ENCODE results near the gene TSPAN14. TPM values are rescaled to one million over a fixed set of nuclear protein-coding genes. Genes with fewer than 3 reads are reported as not detected.

TSPAN14 gene
- total and polyA plus RNA-seq, 2 donors (not counting 1 experiment from before 2014, with no cell fraction given), result 12.1 to 50.0 TPM

DNA sequence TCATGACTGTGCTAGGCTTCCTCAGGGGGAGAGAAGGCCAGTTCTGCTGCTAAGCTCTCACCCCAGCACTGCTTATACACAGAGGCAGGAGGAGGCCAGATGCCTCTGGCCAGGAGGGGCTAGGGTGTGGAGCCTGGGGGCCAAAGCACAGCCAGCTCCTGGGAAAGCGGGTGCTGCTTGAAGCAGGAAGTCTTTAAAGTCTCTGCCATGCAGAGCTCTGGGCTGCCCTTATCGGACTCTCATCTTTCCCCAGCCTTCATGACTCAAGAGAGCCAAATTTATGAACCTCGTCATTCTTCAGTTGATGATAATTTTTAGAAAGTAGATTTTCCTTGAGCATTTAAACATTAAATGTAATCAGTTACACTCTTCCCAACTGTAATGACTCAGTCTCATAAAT, 11.2 kb upstream of the TSPAN14 start:
- Histone ChIP-seq H3K36me3 (ENCODE audit: control insufficient read depth, insufficient read depth, low read length) (no peaks in the 10 kb centered on the region), H3K27ac (ENCODE audit: insufficient read depth, low read length) (no peak overlapping the region), H3K9ac (ENCODE audit: insufficient read depth, low read length) (no peak overlapping the region), H3K9me3 (ENCODE audit: control insufficient read depth, insufficient read depth, low read depth, low read length) (no peaks in the 10 kb centered on the region), H2AFZ (ENCODE audit: low read length) (no peak overlapping the region), H3K27me3 (ENCODE audit: control insufficient read depth, insufficient read depth, low read length) (peaks cover 9% of the 10 kb centered on the region), H3K4me1 (ENCODE audit: control insufficient read depth, extremely low read depth, insufficient read depth, low read length) (peaks cover 2% of the 10 kb centered on the region), H3K4me2 (ENCODE audit: extremely low read depth, insufficient read depth, low read length) (no peak overlapping the region), H4K20me1 (ENCODE audit: control insufficient read depth, extremely low read depth, insufficient read depth, low read length) (no peaks in the 10 kb centered on the region), H3K79me2 (ENCODE audit: control insufficient read depth, insufficient read depth, low read length) (no peaks in the 10 kb centered on the region), H3K4me3 (replicated peaks in 1 of 4; ENCODE audit: control extremely low read depth in 1 of 4, insufficient read depth in 1 of 4, low read depth in 3 of 4, low read length in 4 of 4) (no peak overlapping the region)
- DNase-seq (ENCODE audit: low read depth in 2 of 2), result no peak
- no peak for TF ChIP-seq EZH2 (IDR thresholded peaks at IDR 0.05; ENCODE audit: low read length, missing control alignments)
- TF ChIP-seq, protein P1, sequence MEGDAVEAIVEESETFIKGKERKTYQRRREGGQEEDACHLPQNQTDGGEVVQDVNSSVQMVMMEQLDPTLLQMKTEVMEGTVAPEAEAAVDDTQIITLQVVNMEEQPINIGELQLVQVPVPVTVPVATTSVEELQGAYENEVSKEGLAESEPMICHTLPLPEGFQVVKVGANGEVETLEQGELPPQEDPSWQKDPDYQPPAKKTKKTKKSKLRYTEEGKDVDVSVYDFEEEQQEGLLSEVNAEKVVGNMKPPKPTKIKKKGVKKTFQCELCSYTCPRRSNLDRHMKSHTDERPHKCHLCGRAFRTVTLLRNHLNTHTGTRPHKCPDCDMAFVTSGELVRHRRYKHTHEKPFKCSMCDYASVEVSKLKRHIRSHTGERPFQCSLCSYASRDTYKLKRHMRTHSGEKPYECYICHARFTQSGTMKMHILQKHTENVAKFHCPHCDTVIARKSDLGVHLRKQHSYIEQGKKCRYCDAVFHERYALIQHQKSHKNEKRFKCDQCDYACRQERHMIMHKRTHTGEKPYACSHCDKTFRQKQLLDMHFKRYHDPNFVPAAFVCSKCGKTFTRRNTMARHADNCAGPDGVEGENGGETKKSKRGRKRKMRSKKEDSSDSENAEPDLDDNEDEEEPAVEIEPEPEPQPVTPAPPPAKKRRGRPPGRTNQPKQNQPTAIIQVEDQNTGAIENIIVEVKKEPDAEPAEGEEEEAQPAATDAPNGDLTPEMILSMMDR (conservative IDR thresholded peaks at IDR 0.05 in 1 of 2, IDR thresholded peaks at IDR 0.05 in 1 of 2; ENCODE audit: low read depth in 1 of 2, low read length in 2 of 2), result no peak

DNA sequence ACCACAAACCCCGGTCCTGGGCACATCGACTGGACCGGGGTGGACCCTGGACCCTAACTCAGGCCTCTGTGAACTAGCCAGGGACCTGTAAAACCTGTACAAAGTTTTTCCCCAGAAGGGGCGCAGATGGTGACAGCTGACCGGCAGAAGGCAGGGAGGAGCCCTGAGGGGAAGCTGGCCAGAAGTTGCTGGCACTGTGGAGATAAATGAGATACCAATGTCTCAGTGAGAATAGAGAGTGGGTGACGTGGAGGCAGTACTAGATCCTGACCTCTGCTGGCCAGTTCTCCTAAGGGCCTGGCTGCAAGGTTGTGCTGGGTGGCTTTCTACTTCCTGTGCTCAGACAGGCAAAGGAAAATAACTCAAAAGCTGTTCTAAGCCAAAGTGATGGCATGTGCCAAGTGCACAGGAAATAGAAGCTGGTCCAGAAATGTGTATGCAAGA, 10.6 kb upstream of the TSPAN14 start:
- H3K4me3 ChIP-seq (replicated peaks in 1 of 4; ENCODE audit: control extremely low read depth in 1 of 4, insufficient read depth in 1 of 4, low read depth in 3 of 4, low read length in 4 of 4), result no peak overlapping the region
- H3K79me2 ChIP-seq (ENCODE audit: control insufficient read depth, insufficient read depth, low read length), result no peaks in the 10 kb centered on the region
- H3K9me3 ChIP-seq (ENCODE audit: control insufficient read depth, insufficient read depth, low read depth, low read length), result no peaks in the 10 kb centered on the region
- H3K27me3 ChIP-seq (ENCODE audit: control insufficient read depth, insufficient read depth, low read length), result peaks cover 9% of the 10 kb centered on the region
- no peaks in the 10 kb centered on the region for H3K36me3 ChIP-seq (ENCODE audit: control insufficient read depth, insufficient read depth, low read length)
- no peak overlapping the region for H3K9ac ChIP-seq (ENCODE audit: insufficient read depth, low read length)
- H3K27ac ChIP-seq (ENCODE audit: insufficient read depth, low read length), result no peak overlapping the region
- no peak overlapping the region for H2AFZ ChIP-seq (ENCODE audit: low read length)
- DNase-seq (ENCODE audit: low read depth in 2 of 2), result peak in 1 of 2 donors; percentile 60
- no peak for TF ChIP-seq EZH2 (IDR thresholded peaks at IDR 0.05; ENCODE audit: low read length, missing control alignments)
- TF ChIP-seq, protein P1 (conservative IDR thresholded peaks at IDR 0.05 in 1 of 2, IDR thresholded peaks at IDR 0.05 in 1 of 2; ENCODE audit: low read depth in 1 of 2, low read length in 2 of 2), result peak; percentile 6 to 62
- no peaks in the 10 kb centered on the region for H4K20me1 ChIP-seq (ENCODE audit: control insufficient read depth, extremely low read depth, insufficient read depth, low read length)
- no peak overlapping the region for H3K4me2 ChIP-seq (ENCODE audit: extremely low read depth, insufficient read depth, low read length)
- peaks cover 2% of the 10 kb centered on the region for H3K4me1 ChIP-seq (ENCODE audit: control insufficient read depth, extremely low read depth, insufficient read depth, low read length)

DNA sequence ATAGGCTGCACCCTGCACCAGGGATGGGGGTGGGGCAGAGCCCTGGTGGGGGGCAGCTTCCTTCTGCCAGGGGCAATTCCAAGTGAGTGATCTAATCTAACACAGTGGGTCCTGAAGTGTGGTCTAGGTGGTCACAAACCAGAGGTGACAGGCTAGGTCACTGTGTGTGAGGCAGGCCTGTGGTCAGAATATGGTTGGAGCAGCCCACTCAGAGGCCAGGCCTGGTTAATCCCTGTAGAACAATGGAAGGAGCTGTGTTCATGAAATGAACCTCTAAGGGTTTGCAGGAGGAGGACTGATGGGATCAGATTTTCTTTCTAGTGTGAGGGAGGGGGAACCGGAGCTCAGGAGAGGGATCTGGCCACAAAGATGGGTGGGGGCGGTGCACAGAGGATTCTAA, 10.0 kb upstream of the TSPAN14 start:
- no peak overlapping the region for H3K9ac ChIP-seq (ENCODE audit: insufficient read depth, low read length)
- no peaks in the 10 kb centered on the region for H3K79me2 ChIP-seq (ENCODE audit: control insufficient read depth, insufficient read depth, low read length)
- H3K4me2 ChIP-seq (ENCODE audit: extremely low read depth, insufficient read depth, low read length), result no peak overlapping the region
- TF ChIP-seq, protein P1 (conservative IDR thresholded peaks at IDR 0.05 in 1 of 2, IDR thresholded peaks at IDR 0.05 in 1 of 2; ENCODE audit: low read depth in 1 of 2, low read length in 2 of 2), result no peak
- TF ChIP-seq EZH2 (IDR thresholded peaks at IDR 0.05; ENCODE audit: low read length, missing control alignments), result no peak
- H3K9me3 ChIP-seq (ENCODE audit: control insufficient read depth, insufficient read depth, low read depth, low read length), result no peaks in the 10 kb centered on the region
- no peak for DNase-seq (ENCODE audit: low read depth in 2 of 2)
- H3K27me3 ChIP-seq (ENCODE audit: control insufficient read depth, insufficient read depth, low read length), result peaks cover 9% of the 10 kb centered on the region
- H3K36me3 ChIP-seq (ENCODE audit: control insufficient read depth, insufficient read depth, low read length), result no peaks in the 10 kb centered on the region
- peaks cover 2% of the 10 kb centered on the region for H3K4me1 ChIP-seq (ENCODE audit: control insufficient read depth, extremely low read depth, insufficient read depth, low read length)
- no peaks in the 10 kb centered on the region for H4K20me1 ChIP-seq (ENCODE audit: control insufficient read depth, extremely low read depth, insufficient read depth, low read length)
- H3K4me3 ChIP-seq (replicated peaks in 1 of 4; ENCODE audit: control extremely low read depth in 1 of 4, insufficient read depth in 1 of 4, low read depth in 3 of 4, low read length in 4 of 4), result no peak overlapping the region
- H3K27ac ChIP-seq (ENCODE audit: insufficient read depth, low read length), result no peak overlapping the region
- H2AFZ ChIP-seq (ENCODE audit: low read length), result no peak overlapping the region
